MCF 10A (cell line): ENCODE measurements around the gene PACRG. TPM values are rescaled to one million over a fixed set of nuclear protein-coding genes. Genes with fewer than 3 reads are reported as not detected.

Experiments used
- BruUV-seq: library from RNA; stranded (reverse); fragments of 400-500 nt; replicated peaks from 2 replicates; lab custom pipeline; 2021; lab: Mats Ljungman, UMichigan
- CTCF ChIA-PET: fragments of 300-600 bp; sonication (Branson Sonifier 250); formaldehyde crosslinking; extraction: SDS; loops from one replicate; lab custom pipeline; 2021; ENCODE audit warnings: antibody characterized with exemption, inconsistent platforms; lab: Yijun Ruan, JAX
- POLR2A ChIA-PET: fragments of 300-600, 350-650 bp; sonication (Branson Sonifier 250); formaldehyde crosslinking; extraction: SDS; loops from one replicate; lab custom pipeline; 2020; ENCODE audit warnings: antibody characterized with exemption, inconsistent platforms; lab: Yijun Ruan, JAX
- DNase-seq: peaks from one replicate; pipeline ENCODE4 v3.0.0-alpha.2; 2018; ENCODE audit not compliant: unreplicated experiment
- H3K27ac Mint-ChIP-seq: one replicate; pipeline ENCODE4 v1.8.0; 2022; ENCODE audit warnings: mild to moderate bottlenecking, low read depth, mixed read lengths; ENCODE audit not compliant: unreplicated experiment
- H3K27me3 Mint-ChIP-seq: one replicate; pipeline ENCODE4 v1.8.0; 2022; ENCODE audit warnings: mixed read lengths; ENCODE audit not compliant: insufficient read depth, unreplicated experiment
- H3K36me3 Mint-ChIP-seq: one replicate; pipeline ENCODE4 v1.8.0; 2022; ENCODE audit warnings: mild to moderate bottlenecking, moderate library complexity, mixed read lengths; ENCODE audit not compliant: insufficient read depth, unreplicated experiment
- H3K4me1 Mint-ChIP-seq: one replicate; pipeline ENCODE4 v1.8.0; 2022; ENCODE audit warnings: mixed read lengths; ENCODE audit not compliant: insufficient read depth, unreplicated experiment
- H3K4me3 Mint-ChIP-seq: one replicate; pipeline ENCODE4 v1.8.0; 2022; ENCODE audit warnings: mild to moderate bottlenecking, moderate library complexity, mixed read lengths; ENCODE audit not compliant: unreplicated experiment
- H3K9me3 Mint-ChIP-seq: one replicate; pipeline ENCODE4 v1.8.0; 2022; ENCODE audit warnings: mixed read lengths; ENCODE audit not compliant: unreplicated experiment
- CTCF ChIP-seq: fragments of 200-600 bp; IDR thresholded peaks from one replicate; pipeline ENCODE4 v1.8.0; 2022; ENCODE audit warnings: antibody characterized with exemption, mild to moderate bottlenecking; ENCODE audit not compliant: unreplicated experiment
- intact Hi-C: fragments of 100-400 bp; cut with micrococcal nuclease; formaldehyde crosslinking; loops from 2 replicates; pipeline ENCODE4 v1.14.1; 2022
- total RNA-seq: library from RNA; stranded (reverse); gene quantifications from 2 replicates; pipeline ENCODE4 v1.2.3, GENCODE V29; 2022

The PACRG gene
- total RNA-seq, 1 experiment from 2014 or later: not detected

- no TSS peak for BruUV-seq
- H3K4me3 Mint-ChIP-seq: no peak overlapping the region
- H3K27ac Mint-ChIP-seq: no peak overlapping the region
- intact Hi-C loops: no loop called here
- H3K9me3 Mint-ChIP-seq: no peaks in the 10 kb centered on the region
- no peaks in the 10 kb centered on the region for H3K4me1 Mint-ChIP-seq
- POLR2A ChIA-PET: no interaction called here
- no peak for DNase-seq
- H3K27me3 Mint-ChIP-seq: no peaks in the 10 kb centered on the region
- no peak for TF ChIP-seq CTCF
- no peaks in the 10 kb centered on the region for H3K36me3 Mint-ChIP-seq
- CTCF ChIA-PET: no interaction called here
Measured at GRCh38 chr6:162680871-162681270, 46.9 kb upstream of the PACRG start.

- TF ChIP-seq CTCF: no peak
- Mint-ChIP-seq H3K36me3 (no peaks in the 10 kb centered on the region), H3K27me3 (no peaks in the 10 kb centered on the region), H3K9me3 (no peaks in the 10 kb centered on the region), H3K27ac (no peak overlapping the region), H3K4me1 (no peaks in the 10 kb centered on the region), H3K4me3 (no peak overlapping the region)
- ChIA-PET POLR2A (no interaction called here), CTCF (no interaction called here)
- no TSS peak for BruUV-seq
- intact Hi-C loops: no loop called here
- DNase-seq: no peak
Measured at GRCh38 chr6:162681447-162681846, 46.3 kb upstream of the PACRG start.

- H3K36me3 Mint-ChIP-seq: no peaks in the 10 kb centered on the region
- H3K27ac Mint-ChIP-seq: no peak overlapping the region
- ChIA-PET POLR2A (interaction anchor here (1.4 kb wide), 1 partner anchor 45 kb away, joined by 4 read pairs; the partner anchor contains the start of gene PACRG), CTCF (interaction anchor here (0.6 kb wide), 1 partner anchor 230 kb away, joined by 4 read pairs; no protein-coding TSS in a partner anchor)
- no peak for DNase-seq
- H3K4me1 Mint-ChIP-seq: no peaks in the 10 kb centered on the region
- no TSS peak for BruUV-seq
- H3K4me3 Mint-ChIP-seq: no peak overlapping the region
- no peaks in the 10 kb centered on the region for H3K9me3 Mint-ChIP-seq
- no peaks in the 10 kb centered on the region for H3K27me3 Mint-ChIP-seq
- intact Hi-C loops: no loop called here
- no peak for TF ChIP-seq CTCF
Measured at GRCh38 chr6:162683135-162683534, 44.6 kb upstream of the PACRG start.

GRCh38 chr6:162684052-162684451, 43.7 kb upstream of the PACRG start:
- H3K36me3 Mint-ChIP-seq: no peaks in the 10 kb centered on the region
- no TSS peak for BruUV-seq
- POLR2A ChIA-PET: interaction anchor here (1.4 kb wide), 1 partner anchor 44 kb away, joined by 4 read pairs; the partner anchor contains the start of gene PACRG
- CTCF ChIA-PET: interaction anchor here (0.6 kb wide), 2 partner anchors 20 to 1301 kb away, joined by 3 read pairs; no protein-coding TSS in a partner anchor
- H3K9me3 Mint-ChIP-seq: no peaks in the 10 kb centered on the region
- no peaks in the 10 kb centered on the region for H3K4me1 Mint-ChIP-seq
- H3K4me3 Mint-ChIP-seq: no peak overlapping the region
- H3K27me3 Mint-ChIP-seq: no peaks in the 10 kb centered on the region
- intact Hi-C loops: no loop called here
- peak overlapping the region; percentile 39 for H3K27ac Mint-ChIP-seq
- no peak for DNase-seq
- no peak for TF ChIP-seq CTCF
